HEK293 (cell line): ENCODE measurements around the gene SIL1.

Experiments used
- KLF7 ChIP-seq: fragments of 450-650 bp; formaldehyde crosslinking; IDR thresholded peaks from 2 replicates; pipeline ENCODE4 v1.5.1; 2016; ENCODE audit warnings: missing biosample characterization, missing genetic modification characterization, borderline replicate concordance
- ZNF274 ChIP-seq, 2 experiments: fragments of 200-500 bp in 1 of 2; fragments of 450-650 bp in 1 of 2; sonication (Bioruptor generic) in 1 of 2; formaldehyde crosslinking in 1 of 2; IDR thresholded peaks; 2 replicates each; pipeline versions ENCODE4 v1.5.1 to v1.6.1; 2014 to 2016; ENCODE audit warnings: borderline replicate concordance in 1 of 2, inconsistent platforms in 1 of 2, low read length in 1 of 2, missing biosample characterization in 1 of 2, missing genetic modification characterization in 1 of 2
- ZNF292 ChIP-seq: fragments of 450-650 bp; formaldehyde crosslinking; IDR thresholded peaks from 2 replicates; pipeline ENCODE4 v1.5.1; 2016; ENCODE audit warnings: low read depth, missing biosample characterization, missing genetic modification characterization, borderline replicate concordance
- ZNF514 ChIP-seq: fragments of 450-650 bp; formaldehyde crosslinking; IDR thresholded peaks from 2 replicates; pipeline ENCODE4 v1.5.1; 2016; ENCODE audit warnings: missing biosample characterization, missing genetic modification characterization
- ZNF585B ChIP-seq: fragments of 450-650 bp; formaldehyde crosslinking; IDR thresholded peaks from 2 replicates; pipeline ENCODE4 v1.5.1; 2016; ENCODE audit warnings: missing biosample characterization, missing genetic modification characterization
- TF ChIP-seq, protein P1 (sequence below): fragments of 450-650 bp; formaldehyde crosslinking; IDR thresholded peaks from 2 replicates; pipeline ENCODE4 v1.5.1; 2016; ENCODE audit warnings: missing biosample characterization, missing genetic modification characterization
- TF ChIP-seq, protein P2 (sequence below): fragments of 450-650 bp; formaldehyde crosslinking; IDR thresholded peaks from 2 replicates; pipeline ENCODE4 v1.5.1; 2016; ENCODE audit warnings: missing biosample characterization, missing genetic modification characterization, low read depth

DNA sequence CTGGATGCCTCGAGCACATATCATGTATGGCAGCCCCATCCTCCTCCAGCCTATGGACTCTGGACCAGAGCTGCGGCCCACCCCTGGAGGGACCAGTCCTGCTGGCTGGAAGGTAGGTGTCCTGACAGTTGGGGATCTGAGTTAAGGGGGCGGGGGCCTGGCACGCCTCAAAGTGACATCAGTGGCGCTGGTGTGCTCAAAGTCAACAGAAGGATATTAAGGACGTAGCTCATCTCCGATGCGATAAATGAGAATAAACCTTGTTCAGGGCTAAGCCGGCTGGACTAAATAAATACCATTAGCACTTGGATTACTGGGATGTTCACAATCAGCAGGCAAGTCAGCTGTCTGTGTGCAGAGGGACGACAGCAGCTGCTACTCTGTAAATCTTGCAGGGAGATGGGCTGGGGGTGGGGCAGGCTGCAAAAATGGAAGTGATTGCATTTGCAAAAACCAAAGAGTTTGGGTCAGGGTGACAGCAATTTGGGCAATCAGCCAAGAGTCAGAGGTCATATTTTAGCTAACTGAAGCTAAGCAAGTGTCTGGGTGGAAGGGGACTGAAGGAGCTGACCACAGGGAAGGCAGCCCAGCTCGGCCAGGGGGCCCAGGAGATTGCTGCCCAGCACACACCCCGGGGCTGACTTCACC, 243.0 kb downstream of the SIL1 start:
- TF ChIP-seq ZNF514 (tag by site-specific recombination), result no peak
- TF ChIP-seq, protein P1, sequence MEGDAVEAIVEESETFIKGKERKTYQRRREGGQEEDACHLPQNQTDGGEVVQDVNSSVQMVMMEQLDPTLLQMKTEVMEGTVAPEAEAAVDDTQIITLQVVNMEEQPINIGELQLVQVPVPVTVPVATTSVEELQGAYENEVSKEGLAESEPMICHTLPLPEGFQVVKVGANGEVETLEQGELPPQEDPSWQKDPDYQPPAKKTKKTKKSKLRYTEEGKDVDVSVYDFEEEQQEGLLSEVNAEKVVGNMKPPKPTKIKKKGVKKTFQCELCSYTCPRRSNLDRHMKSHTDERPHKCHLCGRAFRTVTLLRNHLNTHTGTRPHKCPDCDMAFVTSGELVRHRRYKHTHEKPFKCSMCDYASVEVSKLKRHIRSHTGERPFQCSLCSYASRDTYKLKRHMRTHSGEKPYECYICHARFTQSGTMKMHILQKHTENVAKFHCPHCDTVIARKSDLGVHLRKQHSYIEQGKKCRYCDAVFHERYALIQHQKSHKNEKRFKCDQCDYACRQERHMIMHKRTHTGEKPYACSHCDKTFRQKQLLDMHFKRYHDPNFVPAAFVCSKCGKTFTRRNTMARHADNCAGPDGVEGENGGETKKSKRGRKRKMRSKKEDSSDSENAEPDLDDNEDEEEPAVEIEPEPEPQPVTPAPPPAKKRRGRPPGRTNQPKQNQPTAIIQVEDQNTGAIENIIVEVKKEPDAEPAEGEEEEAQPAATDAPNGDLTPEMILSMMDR, result no peak
- no peak for TF ChIP-seq ZNF292
- no peak for TF ChIP-seq ZNF585B (tag by site-specific recombination)
- no peak for TF ChIP-seq ZNF274 (IDR thresholded peaks at IDR 0.05; ENCODE audit: low read length)
- no peak for TF ChIP-seq ZNF274 (tag by site-specific recombination; IDR thresholded peaks at IDR 0.05; ENCODE audit: borderline replicate concordance)
- TF ChIP-seq, protein P2, sequence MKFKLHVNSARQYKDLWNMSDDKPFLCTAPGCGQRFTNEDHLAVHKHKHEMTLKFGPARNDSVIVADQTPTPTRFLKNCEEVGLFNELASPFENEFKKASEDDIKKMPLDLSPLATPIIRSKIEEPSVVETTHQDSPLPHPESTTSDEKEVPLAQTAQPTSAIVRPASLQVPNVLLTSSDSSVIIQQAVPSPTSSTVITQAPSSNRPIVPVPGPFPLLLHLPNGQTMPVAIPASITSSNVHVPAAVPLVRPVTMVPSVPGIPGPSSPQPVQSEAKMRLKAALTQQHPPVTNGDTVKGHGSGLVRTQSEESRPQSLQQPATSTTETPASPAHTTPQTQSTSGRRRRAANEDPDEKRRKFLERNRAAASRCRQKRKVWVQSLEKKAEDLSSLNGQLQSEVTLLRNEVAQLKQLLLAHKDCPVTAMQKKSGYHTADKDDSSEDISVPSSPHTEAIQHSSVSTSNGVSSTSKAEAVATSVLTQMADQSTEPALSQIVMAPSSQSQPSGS (tag by site-specific recombination), result no peak
- no peak for TF ChIP-seq KLF7 (tag by site-specific recombination)
